ENCODE data around the gene RDX. TPM values are rescaled to one million over a fixed set of nuclear protein-coding genes. Genes with fewer than 3 reads are reported as not detected.
"Not testable (repeated sequence)": the region's sequence is repeated elsewhere in the genome, so short reads cannot be mapped to it uniquely, and the experiment has no call there.

Gene RDX
- total RNA-seq, 4 donors from 2014 or later = 95.7 to 140 (median 115) TPM

DNA sequence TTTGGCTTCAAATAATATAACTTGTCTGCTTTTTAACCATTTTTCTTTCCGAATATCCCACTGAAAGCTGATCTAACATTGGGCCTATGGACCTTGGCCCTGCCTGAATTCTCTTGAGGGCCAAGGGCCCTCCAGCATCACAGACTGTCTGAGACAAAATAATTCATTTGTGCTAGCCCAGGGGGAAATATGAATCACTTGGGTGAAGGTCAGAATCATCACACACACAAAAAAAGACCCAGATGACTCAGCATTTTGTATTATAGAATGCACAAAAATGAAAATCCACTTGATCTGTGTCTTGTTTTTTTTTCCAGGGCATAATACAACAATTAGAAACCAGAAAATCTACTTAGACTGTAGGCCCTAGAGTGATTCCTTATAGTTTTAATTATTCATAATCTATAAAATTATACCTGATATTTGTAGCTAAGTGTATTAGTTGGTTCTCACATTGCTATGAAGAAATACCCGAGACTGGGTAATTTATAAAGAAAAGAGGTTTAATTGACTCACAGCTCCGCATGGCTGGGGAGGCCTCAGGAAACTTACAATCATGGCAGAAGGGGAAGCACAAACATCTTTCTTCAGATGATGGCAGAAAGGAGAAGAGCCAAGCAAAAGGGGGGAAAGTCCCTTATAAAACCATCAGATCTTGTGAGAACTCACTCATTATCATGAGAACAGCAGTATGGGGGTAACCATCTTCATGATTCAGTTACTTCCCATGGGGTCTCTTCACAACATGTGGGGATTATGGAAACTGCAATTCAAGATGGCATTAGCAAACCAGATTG is 15.6 kb upstream of the RDX start:
- ATAC-seq = no peak
- intact Hi-C loops (cut with DNase I; ENCODE audit: low total_unique reads) (no loop called here), in situ Hi-C loops (cut with MboI; ENCODE audit: low sequenced_read_pairs in 4 of 4) (no loop called here)

DNA sequence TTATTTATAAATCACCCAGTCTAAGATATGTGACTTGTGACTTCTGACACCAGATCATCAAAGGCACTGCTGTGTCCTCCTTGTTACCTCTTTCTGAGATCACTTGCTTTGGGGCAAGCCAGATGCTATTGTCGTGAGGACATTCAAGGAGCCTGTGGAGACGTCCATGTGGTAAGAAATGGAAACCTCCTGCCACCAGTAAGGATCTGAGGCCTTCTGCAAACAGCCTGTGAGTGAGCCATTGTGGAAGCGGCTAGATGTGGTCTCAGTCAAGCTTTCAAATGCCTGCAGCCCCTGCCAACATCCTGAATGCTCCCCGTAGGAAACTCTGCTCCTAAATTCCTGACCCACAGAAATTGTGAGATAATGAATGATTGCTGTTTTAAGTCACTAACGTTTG is 11.7 kb upstream of the RDX start:
- H3K4me3 ChIP-seq = no peak overlapping the region
- no peaks in the 10 kb centered on the region for H3K9me3 ChIP-seq
- DNase-seq (no peak), ATAC-seq (no peak)
- H3K36me3 ChIP-seq = no peaks in the 10 kb centered on the region
- in situ Hi-C loops (cut with MboI; ENCODE audit: low sequenced_read_pairs in 4 of 4) = no loop called here
- intact Hi-C loops (cut with DNase I; ENCODE audit: low total_unique reads) = no loop called here
- no peaks in the 10 kb centered on the region for H3K27me3 ChIP-seq
- no peak overlapping the region for H3K27ac ChIP-seq
- H3K4me1 ChIP-seq = no peaks in the 10 kb centered on the region
- TF ChIP-seq POLR2A (IDR thresholded peaks at IDR 0.05) = no peak
- TF ChIP-seq, protein P1, sequence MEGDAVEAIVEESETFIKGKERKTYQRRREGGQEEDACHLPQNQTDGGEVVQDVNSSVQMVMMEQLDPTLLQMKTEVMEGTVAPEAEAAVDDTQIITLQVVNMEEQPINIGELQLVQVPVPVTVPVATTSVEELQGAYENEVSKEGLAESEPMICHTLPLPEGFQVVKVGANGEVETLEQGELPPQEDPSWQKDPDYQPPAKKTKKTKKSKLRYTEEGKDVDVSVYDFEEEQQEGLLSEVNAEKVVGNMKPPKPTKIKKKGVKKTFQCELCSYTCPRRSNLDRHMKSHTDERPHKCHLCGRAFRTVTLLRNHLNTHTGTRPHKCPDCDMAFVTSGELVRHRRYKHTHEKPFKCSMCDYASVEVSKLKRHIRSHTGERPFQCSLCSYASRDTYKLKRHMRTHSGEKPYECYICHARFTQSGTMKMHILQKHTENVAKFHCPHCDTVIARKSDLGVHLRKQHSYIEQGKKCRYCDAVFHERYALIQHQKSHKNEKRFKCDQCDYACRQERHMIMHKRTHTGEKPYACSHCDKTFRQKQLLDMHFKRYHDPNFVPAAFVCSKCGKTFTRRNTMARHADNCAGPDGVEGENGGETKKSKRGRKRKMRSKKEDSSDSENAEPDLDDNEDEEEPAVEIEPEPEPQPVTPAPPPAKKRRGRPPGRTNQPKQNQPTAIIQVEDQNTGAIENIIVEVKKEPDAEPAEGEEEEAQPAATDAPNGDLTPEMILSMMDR (IDR thresholded peaks at IDR 0.05 in 4 of 5, conservative IDR thresholded peaks at IDR 0.05 in 1 of 5) = no peak

More for the DNA sequence above, 15.6 kb upstream of the RDX start:
- Histone ChIP-seq H3K4me1 (no peaks in the 10 kb centered on the region), H3K4me3 (no peak overlapping the region), H3K27ac (no peak overlapping the region), H3K36me3 (no peaks in the 10 kb centered on the region), H3K27me3 (no peaks in the 10 kb centered on the region), H3K9me3 (no peaks in the 10 kb centered on the region)
- no peak for DNase-seq
- TF ChIP-seq, protein P1 (IDR thresholded peaks at IDR 0.05 in 4 of 5, conservative IDR thresholded peaks at IDR 0.05 in 1 of 5) = no peak
- TF ChIP-seq POLR2A (IDR thresholded peaks at IDR 0.05) = no peak

DNA sequence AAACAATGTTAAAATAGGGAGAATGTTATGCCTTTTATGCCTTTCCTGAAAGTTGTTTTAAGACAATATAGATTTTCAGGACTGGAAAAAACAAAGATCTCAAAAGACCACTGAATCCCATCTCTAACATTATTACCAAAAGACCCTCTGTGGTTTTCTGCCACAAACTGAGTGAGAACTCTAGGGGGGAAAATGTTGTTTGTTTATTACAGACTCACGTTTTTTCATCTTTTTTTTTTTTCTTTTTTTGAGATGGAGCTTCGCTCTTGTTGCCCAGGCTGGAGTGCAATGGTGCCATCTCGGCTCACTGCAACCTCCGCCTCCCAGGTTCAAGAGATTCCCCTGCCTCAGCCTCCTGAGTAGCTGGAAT is 9.6 kb upstream of the RDX start:
- H3K27me3 ChIP-seq; H3K4me3 ChIP-seq; DNase-seq; H3K4me1 ChIP-seq; H3K27ac ChIP-seq; in situ Hi-C loops (cut with MboI; ENCODE audit: low sequenced_read_pairs in 4 of 4); intact Hi-C loops (cut with DNase I; ENCODE audit: low total_unique reads); H3K36me3 ChIP-seq; H3K9me3 ChIP-seq; ATAC-seq: not testable (repeated sequence)

DNA sequence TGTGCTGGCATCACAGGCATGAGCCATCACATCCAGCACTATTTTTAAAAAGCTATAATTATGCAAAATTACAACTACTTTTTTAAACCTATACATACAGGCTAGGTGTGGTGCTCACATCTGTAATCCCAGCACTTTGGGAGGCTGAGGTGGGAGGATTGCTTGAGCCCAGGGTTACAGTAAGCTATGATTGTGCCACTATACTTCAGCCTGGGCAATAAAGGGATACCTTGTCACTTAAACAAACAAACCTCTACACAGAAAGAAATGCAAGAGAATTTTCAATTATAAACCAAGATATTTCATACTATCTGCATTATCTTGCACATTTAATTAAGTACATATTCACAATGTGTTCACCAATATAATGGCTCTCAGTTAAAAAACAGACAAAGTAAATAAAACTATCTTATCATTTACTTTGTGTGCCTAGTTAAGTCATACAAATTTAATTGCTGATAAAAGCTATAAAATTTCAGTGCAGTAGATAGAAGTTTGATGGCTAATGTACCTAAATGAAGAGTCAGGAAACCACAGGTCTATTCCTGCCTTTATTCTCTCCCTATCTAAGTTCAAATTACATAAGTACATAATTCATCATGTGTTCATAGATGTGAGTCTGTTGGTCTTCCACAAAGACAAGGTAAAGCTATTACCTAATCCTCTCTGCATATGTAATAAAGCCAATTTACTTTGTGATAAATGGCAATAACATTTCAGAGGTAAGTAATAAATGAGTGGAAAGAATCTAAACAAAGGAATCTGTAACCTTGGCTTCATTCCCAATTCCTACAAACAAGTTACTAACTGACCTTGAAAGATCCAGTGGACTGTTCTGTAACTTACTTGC is 9.0 kb upstream of the RDX start:
- no peak overlapping the region for H3K4me3 ChIP-seq
- no peaks in the 10 kb centered on the region for H3K36me3 ChIP-seq
- H3K27me3 ChIP-seq = no peaks in the 10 kb centered on the region
- no peaks in the 10 kb centered on the region for H3K9me3 ChIP-seq
- no peaks in the 10 kb centered on the region for H3K4me1 ChIP-seq
- in situ Hi-C loops (cut with MboI; ENCODE audit: low sequenced_read_pairs in 4 of 4) (no loop called here), intact Hi-C loops (cut with DNase I; ENCODE audit: low total_unique reads) (no loop called here)
- DNase-seq (no peak), ATAC-seq (no peak)
- no peak for TF ChIP-seq POLR2A (IDR thresholded peaks at IDR 0.05)
- TF ChIP-seq, protein P1 (IDR thresholded peaks at IDR 0.05 in 4 of 5, conservative IDR thresholded peaks at IDR 0.05 in 1 of 5) = no peak
- H3K27ac ChIP-seq = no peak overlapping the region

DNA sequence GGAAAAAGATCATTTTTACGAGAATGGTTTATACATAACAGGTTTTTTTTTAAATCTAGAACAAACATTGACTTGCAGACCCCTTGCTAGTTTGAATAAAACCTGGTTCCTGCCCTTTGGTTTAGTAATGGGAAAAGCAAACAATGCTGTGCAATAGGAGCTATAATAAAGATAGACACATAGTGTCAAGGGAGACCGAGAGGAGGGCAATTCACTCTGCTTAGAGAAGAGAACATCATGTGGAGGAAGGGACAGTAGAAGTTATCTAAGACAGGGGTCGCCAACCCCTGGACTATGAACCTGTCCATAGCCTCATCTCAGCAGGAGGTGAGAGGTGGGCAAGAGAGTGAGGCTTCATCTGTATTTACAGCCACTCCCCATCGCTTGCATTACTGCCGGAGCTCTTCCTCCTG is 7.0 kb upstream of the RDX start:
- in situ Hi-C loops (cut with MboI; ENCODE audit: low sequenced_read_pairs in 4 of 4) = no loop called here
- Histone ChIP-seq H3K4me1 (no peaks in the 10 kb centered on the region), H3K4me3 (no peak overlapping the region), H3K27ac (no peak overlapping the region), H3K36me3 (no peaks in the 10 kb centered on the region), H3K9me3 (no peaks in the 10 kb centered on the region), H3K27me3 (no peaks in the 10 kb centered on the region)
- DNase-seq (no peak), ATAC-seq (no peak)
- intact Hi-C loops (cut with DNase I; ENCODE audit: low total_unique reads) = no loop called here
- TF ChIP-seq, protein P1 (IDR thresholded peaks at IDR 0.05 in 4 of 5, conservative IDR thresholded peaks at IDR 0.05 in 1 of 5) = no peak
- TF ChIP-seq POLR2A (IDR thresholded peaks at IDR 0.05) = no peak
